ENCODE measurements around the gene TXK. TPM values are rescaled to one million over a fixed set of nuclear protein-coding genes. Genes with fewer than 3 reads are reported as not detected.

The TXK gene
- polyA plus RNA-seq, 3 donors, result 2.2 to 4.2 (median 4.1) TPM

DNA sequence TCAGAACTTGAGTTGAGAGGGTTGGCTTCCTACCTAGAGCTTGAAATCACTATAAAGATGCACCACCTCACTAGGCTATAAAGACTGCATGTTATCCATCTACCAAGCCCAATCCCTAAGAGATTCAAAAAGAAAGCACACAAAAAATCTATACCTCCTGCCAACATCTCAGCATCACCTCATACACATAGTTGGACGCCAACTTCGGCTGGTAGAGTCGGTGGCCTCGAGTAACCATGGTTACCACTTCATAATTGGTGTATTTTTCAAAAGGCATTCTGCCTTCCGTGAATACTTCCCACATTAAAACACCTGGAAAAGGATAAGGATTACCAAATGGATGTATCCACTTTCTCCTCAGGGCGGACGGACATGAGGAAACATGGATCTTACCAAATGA lies 4.5 kb upstream of the TXK start:
- no peak for DNase-seq

DNA sequence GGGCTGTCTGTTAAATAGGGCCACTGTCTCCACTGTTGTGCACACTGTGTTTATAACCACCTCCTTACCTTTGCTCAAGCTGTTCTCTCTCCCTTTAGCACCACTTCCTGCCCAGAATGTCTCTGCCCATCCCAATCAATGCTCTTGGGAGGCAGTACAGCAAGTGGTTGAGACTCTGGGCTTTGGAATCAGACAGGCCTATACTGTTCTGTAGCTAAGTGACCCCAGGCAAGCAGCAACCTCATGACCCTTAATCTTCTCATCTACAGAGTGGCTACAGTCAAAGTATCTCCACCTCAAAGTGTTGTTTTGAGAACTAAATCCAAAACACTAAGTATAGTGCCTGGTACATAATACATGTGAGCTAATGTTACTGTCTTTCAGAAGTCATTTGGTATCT lies 3.8 kb upstream of the TXK start:
- DNase-seq, result no peak

GRCh38 chr4:48133669-48134068 lies 381 bp downstream of the TXK start:
- no peak for DNase-seq

GRCh38 chr4:48131736-48132135 lies 2.3 kb downstream of the TXK start:
- DNase-seq, result no peak

DNA sequence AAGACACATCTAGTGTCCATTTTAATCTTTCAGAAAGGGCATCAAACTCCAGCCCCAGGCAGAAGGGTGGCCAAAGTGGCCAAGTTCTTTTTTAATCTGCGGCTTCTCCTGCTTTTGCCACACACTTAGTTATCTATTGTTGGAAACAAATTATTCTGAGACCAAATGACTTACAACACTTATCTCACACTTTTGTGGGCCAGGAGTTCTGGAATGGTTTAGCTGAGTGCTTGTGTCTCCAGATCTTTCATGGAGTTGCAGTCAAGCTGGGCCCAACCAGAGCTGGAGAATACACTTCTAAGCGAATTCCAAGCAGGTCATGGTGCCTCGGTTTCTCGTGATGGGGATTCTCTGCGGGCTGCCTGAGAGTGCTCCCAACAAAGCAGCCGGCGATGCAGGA lies 4.0 kb downstream of the TXK start:
- DNase-seq, result no peak

- no peak for DNase-seq
Measured at GRCh38 chr4:48129307-48130014, 4.6 kb downstream of the TXK start.

- peak; percentile 21 for DNase-seq
Measured at GRCh38 chr4:48127682-48128404, 6.2 kb downstream of the TXK start.

GRCh38 chr4:48127231-48127630 lies 6.8 kb downstream of the TXK start:
- DNase-seq, result no peak

- DNase-seq, result no peak
Measured at GRCh38 chr4:48126621-48127020, 7.4 kb downstream of the TXK start.

GRCh38 chr4:48124870-48125269 lies 9.2 kb downstream of the TXK start:
- DNase-seq, result no peak

- no peak for DNase-seq
Measured at GRCh38 chr4:48122756-48123155, 11.3 kb downstream of the TXK start.

DNA sequence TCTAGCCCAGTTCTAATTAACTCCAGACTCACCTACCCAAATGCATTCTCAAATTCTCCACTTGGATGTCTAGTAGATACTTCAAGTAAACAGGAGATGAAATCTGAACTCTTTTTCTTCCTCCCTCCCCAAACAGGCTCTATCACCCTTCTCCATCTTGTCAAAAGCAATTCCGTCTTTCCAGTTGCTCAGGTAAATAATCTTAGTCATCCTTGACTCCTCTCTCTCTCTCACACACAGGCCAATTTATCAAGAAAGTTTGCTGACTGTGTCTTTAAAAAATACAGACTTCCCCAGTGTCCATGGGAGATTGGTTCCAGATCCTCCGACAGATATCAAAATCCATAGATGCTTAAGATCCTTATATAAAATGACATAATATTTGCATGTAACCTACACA lies 12.9 kb downstream of the TXK start:
- DNase-seq, result no peak

DNA sequence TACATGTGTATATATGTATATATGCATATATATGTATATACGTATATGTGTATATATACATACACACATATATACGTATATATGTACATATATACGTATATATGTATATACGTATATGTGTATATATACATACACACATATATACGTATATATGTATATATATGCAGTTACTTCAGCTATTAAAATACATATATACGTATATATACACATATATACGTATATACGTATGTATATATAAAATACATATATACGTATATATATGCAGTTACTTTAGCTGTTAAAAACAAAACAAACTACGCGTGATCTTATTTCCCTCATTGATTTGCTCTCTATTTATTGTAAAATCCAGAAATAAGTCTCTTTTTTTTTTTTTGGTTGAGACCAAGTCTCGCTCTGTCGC lies 13.9 kb downstream of the TXK start:
- DNase-seq, result no peak

DNA sequence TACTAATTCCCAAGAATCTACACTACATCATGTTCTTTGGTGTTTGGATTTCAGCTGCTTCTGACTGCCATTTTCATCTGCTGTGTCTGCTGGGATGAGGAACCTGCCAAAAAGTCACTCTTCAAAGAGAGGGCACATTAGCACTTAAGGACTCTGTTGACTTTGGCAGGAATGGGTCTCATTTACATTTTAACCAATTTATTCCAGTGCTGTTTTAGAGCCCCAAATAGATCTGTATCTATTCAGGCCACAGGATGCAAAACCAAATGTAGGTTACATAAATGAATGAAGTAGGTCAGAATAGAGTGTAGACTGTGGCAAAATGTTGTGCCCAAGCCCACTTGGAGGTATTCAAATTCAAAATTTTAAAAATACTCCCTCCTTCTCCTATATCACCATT lies 14.4 kb downstream of the TXK start:
- no peak for DNase-seq

DNA sequence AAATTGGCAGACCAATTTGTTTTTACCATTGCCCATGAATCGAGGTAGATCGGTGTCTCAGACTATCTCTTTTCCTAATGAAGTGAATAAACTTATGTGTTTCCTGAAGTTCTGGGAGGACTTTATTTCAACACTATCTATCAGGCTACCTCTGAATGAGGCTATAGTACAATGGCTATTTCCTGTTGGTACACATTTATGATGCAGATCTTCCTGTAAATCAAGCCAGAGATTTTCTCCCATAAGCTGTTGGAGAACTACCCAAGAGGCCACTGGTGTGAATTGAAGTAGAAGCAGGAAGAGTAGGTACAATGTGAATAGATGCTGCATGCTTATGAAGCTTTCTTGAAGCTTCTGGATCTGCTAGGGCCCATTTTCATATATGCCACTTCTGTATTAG lies 16.0 kb downstream of the TXK start:
- DNase-seq, result no peak

DNA sequence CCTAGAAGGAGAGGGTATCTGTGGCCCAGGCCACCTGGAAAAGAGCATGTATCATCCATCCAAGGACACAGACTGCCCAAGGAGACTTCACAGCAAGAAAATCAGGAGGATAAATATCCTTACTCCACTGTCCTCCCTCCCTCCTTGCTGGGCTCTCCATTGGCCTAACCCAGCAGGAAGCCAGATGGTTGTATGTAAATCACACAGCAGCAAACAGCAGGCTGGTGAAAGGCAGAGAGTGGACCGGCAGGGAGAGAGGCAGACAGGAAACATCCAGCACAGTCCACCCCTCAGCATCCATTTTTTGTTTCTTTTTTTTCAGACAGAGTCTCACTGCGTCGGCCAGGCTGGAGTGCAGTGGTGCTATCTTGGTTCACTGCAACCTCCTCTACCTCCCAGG lies 17.5 kb downstream of the TXK start:
- DNase-seq, result no peak

DNA sequence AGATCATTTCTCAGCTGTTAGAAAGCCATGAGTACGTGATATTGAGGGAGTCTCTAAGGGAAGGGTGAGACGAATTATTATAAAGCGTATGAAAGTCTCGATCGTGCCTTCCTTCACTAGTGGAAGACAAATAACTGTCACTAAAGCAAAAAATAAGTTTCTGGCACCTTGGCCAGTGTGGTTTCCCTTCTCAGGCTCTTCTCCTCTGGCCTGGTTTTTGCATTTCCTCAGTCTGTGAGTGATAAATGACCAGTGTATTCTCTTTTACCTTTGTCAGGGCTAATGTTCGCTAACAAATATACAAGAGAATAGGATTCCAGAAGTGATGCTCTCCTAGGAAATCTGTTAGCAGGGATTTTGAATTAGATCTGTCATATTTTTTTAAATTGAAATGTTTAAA lies 19.6 kb downstream of the TXK start:
- DNase-seq, result no peak

DNA sequence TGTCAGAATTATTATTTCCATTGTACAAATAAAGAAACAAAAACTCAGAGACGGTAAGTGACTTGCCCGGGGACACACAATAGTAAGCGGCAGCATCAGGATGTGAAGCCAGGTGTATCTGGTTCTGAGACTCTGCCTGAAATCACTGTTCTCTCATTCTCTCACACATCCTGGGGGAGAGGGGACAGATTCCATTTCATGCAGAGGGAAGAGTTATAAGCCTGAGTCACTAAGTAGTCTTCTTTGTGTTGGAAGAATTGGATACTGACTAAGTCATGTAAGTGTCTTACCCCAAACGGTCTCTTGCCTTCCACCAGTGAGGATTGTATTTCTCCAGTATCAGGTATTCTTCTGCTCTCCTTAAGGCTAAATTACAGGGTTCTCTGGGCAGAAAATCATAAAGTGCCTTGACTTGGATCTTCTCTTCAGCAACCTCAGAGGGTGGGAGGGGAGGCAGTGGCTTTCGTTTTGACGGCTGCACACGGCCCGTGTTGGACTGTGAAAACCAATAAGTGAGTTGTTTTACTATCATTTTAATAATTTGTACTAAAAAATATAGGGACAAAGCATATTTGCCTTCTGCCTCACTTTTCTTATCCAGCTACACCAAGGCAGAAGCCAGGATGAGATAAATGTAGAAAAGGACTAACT lies 21.9 kb downstream of the TXK start:
- DNase-seq, result no peak

DNA sequence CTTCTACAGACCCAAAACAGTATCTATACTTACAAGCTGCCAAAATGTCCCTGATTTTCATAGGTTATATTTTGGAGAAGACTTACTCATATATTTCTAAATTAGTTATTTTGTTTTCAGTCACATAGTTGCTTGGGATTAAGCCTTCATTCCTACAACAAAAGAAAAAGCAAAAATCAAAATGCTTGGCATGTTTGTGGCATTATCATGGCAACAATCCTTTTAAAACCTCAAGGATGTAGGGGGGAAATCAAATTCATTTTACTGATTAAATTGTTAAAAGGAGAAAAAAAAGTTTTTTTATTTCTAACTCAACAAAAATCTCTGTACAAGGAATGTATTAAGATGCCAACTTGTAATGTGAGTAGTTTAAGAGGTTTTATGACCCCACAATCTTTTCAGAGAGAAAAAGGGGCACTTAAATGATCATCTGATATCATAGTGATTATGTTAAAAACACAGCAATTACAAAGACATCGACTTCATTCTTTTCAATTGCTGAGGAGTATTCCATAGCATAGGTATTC lies 23.5 kb downstream of the TXK start:
- DNase-seq, result no peak

DNA sequence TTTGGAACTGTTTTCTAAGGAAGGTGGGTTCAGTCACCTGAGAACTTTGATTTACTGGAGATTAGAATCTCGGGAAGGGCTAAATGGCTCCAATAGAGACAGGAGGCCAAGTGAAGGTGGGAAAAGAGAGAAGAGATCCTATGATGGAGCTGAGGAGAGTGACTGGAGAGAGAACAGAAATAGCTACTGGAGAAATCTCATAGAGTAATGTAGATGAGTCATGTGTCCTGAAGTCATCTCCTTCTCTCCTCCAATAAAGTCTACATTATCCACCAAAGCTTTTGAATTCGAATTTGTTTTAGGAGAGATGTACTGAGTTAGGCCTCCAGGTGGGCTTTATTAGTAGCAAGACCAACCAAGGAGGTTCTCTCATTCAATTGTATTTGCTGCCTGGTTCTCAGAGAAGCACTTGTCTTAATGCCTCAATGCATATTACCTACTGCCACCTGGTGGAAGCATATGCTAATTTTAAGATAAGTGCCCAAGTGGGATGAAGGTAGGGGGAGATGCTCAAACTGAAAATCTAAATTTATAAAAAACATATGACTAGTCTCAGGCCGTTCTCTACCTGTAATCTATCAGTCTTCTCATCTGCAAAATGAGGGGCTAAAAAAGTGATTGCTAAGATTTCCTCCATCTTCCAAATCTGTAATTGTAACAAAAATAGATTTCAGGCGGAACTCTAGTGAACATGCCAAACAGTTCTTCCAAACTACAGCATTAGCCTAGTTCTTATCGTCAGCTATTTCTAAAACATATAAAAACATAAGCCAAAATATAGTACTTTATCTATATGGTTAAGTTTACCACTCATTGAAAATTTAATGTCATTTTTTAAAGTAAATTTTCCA lies 24.4 kb downstream of the TXK start:
- peak; percentile 39 for DNase-seq

DNA sequence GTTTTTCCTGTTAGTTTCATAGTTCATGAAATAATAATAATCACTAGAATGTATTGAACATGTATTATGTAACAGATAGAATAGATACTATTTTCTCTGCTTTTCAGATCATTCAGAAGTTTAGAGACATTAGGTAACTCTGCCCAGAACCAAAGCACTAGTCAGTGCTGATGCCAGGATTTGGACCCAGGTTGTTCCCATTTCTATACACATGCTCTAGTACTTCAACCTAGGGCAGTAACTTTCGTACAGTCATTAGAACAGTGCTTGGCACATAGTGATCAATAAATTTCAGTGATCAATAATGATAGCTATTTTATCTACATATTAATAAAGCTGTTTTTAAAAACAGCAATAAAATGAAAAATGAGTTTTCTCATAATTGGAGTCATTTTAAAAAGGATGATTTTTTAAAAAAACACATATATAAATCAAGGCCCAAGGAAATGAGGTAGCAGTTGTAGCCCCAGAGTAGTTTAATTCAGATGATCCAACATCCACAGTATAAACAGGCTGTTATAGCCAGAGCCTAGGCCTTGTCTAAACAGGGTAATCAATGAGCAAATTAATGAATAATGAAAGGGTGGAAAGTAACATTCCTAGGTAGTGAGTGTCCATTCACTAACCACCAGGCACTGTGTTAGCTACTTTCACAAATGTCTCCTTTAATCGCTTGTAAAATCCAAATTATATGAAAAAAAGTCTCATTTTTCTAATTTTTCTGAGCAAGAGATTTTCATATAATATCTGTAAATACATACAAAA lies 25.6 kb downstream of the TXK start:
- no peak for DNase-seq
